CD4-positive, alpha-beta T cell treated with Interleukin-12 subunit alpha and Interleukin-12 subunit beta, for 1 hour (primary cell): ENCODE measurements around the gene PRICKLE4.
"Not testable (repeated sequence)": the region's sequence is repeated elsewhere in the genome, so short reads cannot be mapped to it uniquely, and the experiment has no call there.

ENCODE experiments used
- DNase-seq: peaks from one replicate; pipeline ENCODE4 v3.0.0-alpha.2; 2020

Gene PRICKLE4

GRCh38 chr6:41746107-41746506 lies 34.5 kb upstream of the PRICKLE4 start:
- DNase-seq: no peak

GRCh38 chr6:41747256-41748101 lies 33.1 kb upstream of the PRICKLE4 start, which contains the start of gene PGC:
Gene PGC (minus strand): TSS chr6:41747397. CDS start chr6:41747334, 63 bp downstream.
- DNase-seq: no peak

GRCh38 chr6:41748102-41748477 lies 32.5 kb upstream of the PRICKLE4 start:
- DNase-seq: no peak

- DNase-seq: no peak
These were observed 32.0 kb upstream of the PRICKLE4 start for GRCh38 chr6:41748542-41748941.

GRCh38 chr6:41750374-41750773 lies 30.2 kb upstream of the PRICKLE4 start:
- no peak for DNase-seq

GRCh38 chr6:41755895-41756294 lies 24.7 kb upstream of the PRICKLE4 start:
- DNase-seq: no peak

- DNase-seq: no peak
These were observed 24.2 kb upstream of the PRICKLE4 start for GRCh38 chr6:41756354-41756753.

- DNase-seq: no peak
These were observed 23.3 kb upstream of the PRICKLE4 start for GRCh38 chr6:41757271-41757670.

- no peak for DNase-seq
These were observed 22.5 kb upstream of the PRICKLE4 start for GRCh38 chr6:41757931-41758640.

- DNase-seq: no peak
These were observed 21.9 kb upstream of the PRICKLE4 start for GRCh38 chr6:41758641-41759035.

GRCh38 chr6:41759106-41759904 lies 21.3 kb upstream of the PRICKLE4 start:
- DNase-seq: no peak

GRCh38 chr6:41759905-41760579 lies 20.5 kb upstream of the PRICKLE4 start:
- no peak for DNase-seq

- DNase-seq: no peak
These were observed 17.1 kb upstream of the PRICKLE4 start for GRCh38 chr6:41763470-41763869.

GRCh38 chr6:41766043-41766664 lies 14.4 kb upstream of the PRICKLE4 start:
- not testable (repeated sequence) for DNase-seq

GRCh38 chr6:41767112-41767833 lies 13.3 kb upstream of the PRICKLE4 start:
- no peak for DNase-seq

- DNase-seq: no peak
These were observed 11.9 kb upstream of the PRICKLE4 start for GRCh38 chr6:41768545-41769308.

GRCh38 chr6:41769376-41769775 lies 11.2 kb upstream of the PRICKLE4 start:
- DNase-seq: no peak

- no peak for DNase-seq
These were observed 10.1 kb upstream of the PRICKLE4 start for GRCh38 chr6:41770381-41771057.

GRCh38 chr6:41771058-41771983 lies 9.3 kb upstream of the PRICKLE4 start:
- DNase-seq: no peak
